Chondrocyte (in vitro differentiated cells): ENCODE results near the gene CACNA1C. TPM values are rescaled to one million over a fixed set of nuclear protein-coding genes. Genes with fewer than 3 reads are reported as not detected.

Experiments used
- DNase-seq: peaks from one replicate; pipeline ENCODE4 v3.0.0; 2021; ENCODE audit warnings: mixed read lengths, low spot score
- H3K27ac Mint-ChIP-seq: one replicate; pipeline ENCODE4 v1.8.0; 2021; ENCODE audit warnings: mild to moderate bottlenecking, moderate library complexity, mixed read lengths; ENCODE audit not compliant: unreplicated experiment
- H3K27me3 Mint-ChIP-seq: 2 replicates; pipeline ENCODE4 v1.8.0; 2021; ENCODE audit warnings: low read depth, mixed read lengths
- H3K36me3 Mint-ChIP-seq: 2 replicates; pipeline ENCODE4 v1.8.0; 2021; ENCODE audit warnings: low read depth, mixed read lengths
- H3K4me1 Mint-ChIP-seq: 2 replicates; pipeline ENCODE4 v1.8.0; 2021; ENCODE audit warnings: low read depth, mild to moderate bottlenecking, mixed read lengths
- H3K4me3 Mint-ChIP-seq: one replicate; pipeline ENCODE4 v1.8.0; 2021; ENCODE audit warnings: mild to moderate bottlenecking, moderate library complexity, mixed read lengths; ENCODE audit not compliant: unreplicated experiment
- H3K9me3 Mint-ChIP-seq: 2 replicates; pipeline ENCODE4 v1.8.0; 2021; ENCODE audit warnings: low read depth, mixed read lengths
- total RNA-seq: library from RNA; stranded (reverse); gene quantifications from 3 replicates; pipeline ENCODE4 v1.2.1, GENCODE V29; 2021
- TF ChIP-seq, protein P1 (sequence below): fragments of 200-600 bp; sonication (generic); IDR thresholded peaks from 2 replicates; pipeline ENCODE4 v1.5.0; 2021; ENCODE audit warnings: antibody characterized with exemption, mild to moderate bottlenecking, moderate library complexity

Gene CACNA1C
- total RNA-seq, 1 donor from 2014 or later, result 27.0 TPM

DNA sequence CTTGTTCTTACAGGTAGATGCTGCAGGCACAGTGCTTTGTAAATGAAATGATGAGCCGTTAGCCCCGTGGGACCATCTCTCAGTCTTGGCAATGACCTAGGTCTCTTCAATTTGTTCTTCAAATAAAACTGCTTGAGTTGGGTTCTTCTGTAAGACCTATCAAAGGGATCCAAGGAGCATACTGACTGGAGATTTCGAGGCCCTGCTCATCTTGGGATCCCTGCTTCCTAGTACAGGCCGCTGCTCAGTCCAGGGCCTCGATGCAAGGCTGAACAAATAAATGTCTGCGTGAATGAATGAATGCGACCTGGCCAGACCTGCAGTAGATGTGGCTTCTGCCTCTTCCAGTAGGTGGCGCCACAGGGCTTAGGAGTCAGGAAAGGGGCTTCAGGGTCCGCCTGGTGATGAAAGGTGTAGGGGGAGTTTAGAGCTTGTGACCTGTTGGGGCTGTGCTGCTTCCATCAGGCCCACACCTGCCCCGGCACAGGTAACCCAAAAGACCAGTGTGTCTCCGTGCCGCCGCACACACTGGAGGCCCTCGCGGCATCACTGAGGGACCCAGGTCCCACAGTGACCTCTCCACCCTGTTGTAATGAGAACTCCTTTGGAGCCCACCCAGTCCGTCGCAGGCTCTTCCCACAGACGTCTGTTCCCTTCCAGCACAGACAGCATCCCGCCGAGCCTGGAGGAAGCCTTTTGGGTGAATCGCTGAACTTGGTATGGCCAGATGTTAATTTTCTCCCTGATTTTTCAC is 4.4 kb downstream of the CACNA1C start:
- H3K27me3 Mint-ChIP-seq, result no peaks in the 10 kb centered on the region
- peaks cover 54% of the 10 kb centered on the region for H3K4me1 Mint-ChIP-seq
- DNase-seq, result no peak

DNA sequence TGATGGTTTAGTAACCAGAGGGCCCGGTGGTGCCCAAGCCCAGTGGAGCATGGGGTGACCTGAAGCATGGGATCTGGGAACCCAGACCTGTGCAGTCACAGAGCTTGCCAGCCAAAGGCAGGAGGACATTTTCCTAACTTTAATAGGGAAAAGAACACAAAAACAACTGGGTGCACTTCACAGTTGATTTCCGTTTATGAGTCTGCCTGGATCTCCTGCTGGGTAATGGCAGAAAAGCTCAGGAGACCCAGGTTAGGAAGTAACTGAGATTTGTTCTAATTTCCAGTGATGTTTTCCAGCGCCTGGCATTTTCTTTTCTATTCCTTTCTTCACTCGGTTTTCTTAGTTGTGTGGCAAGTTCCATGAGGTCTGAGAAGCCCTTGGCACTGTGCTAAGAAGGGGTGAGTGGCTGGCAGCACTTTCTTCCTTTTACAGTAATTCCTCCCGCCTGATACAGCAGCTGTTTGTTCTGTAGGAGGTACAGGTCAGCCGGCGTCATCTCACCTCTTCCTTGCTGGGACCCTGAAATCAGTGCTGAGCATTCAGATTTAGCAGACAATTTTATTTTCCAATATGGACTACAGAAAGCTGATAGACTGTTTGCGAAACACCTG is 5.1 kb downstream of the CACNA1C start:
- no peak for DNase-seq
- no peak overlapping the region for H3K27ac Mint-ChIP-seq
- TF ChIP-seq, protein P1, sequence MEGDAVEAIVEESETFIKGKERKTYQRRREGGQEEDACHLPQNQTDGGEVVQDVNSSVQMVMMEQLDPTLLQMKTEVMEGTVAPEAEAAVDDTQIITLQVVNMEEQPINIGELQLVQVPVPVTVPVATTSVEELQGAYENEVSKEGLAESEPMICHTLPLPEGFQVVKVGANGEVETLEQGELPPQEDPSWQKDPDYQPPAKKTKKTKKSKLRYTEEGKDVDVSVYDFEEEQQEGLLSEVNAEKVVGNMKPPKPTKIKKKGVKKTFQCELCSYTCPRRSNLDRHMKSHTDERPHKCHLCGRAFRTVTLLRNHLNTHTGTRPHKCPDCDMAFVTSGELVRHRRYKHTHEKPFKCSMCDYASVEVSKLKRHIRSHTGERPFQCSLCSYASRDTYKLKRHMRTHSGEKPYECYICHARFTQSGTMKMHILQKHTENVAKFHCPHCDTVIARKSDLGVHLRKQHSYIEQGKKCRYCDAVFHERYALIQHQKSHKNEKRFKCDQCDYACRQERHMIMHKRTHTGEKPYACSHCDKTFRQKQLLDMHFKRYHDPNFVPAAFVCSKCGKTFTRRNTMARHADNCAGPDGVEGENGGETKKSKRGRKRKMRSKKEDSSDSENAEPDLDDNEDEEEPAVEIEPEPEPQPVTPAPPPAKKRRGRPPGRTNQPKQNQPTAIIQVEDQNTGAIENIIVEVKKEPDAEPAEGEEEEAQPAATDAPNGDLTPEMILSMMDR, result no peak
- peaks cover 54% of the 10 kb centered on the region for H3K4me1 Mint-ChIP-seq
- peaks cover 5% of the 10 kb centered on the region for H3K36me3 Mint-ChIP-seq
- H3K9me3 Mint-ChIP-seq, result no peaks in the 10 kb centered on the region
- H3K4me3 Mint-ChIP-seq, result no peak overlapping the region
- no peaks in the 10 kb centered on the region for H3K27me3 Mint-ChIP-seq

More for the DNA sequence above, 4.4 kb downstream of the CACNA1C start:
- H3K9me3 Mint-ChIP-seq, result no peaks in the 10 kb centered on the region
- TF ChIP-seq, protein P1, result peak; percentile 93
- peaks cover 4% of the 10 kb centered on the region for H3K36me3 Mint-ChIP-seq
- H3K27ac Mint-ChIP-seq, result no peak overlapping the region
- H3K4me3 Mint-ChIP-seq, result peak overlapping the region; percentile 5

DNA sequence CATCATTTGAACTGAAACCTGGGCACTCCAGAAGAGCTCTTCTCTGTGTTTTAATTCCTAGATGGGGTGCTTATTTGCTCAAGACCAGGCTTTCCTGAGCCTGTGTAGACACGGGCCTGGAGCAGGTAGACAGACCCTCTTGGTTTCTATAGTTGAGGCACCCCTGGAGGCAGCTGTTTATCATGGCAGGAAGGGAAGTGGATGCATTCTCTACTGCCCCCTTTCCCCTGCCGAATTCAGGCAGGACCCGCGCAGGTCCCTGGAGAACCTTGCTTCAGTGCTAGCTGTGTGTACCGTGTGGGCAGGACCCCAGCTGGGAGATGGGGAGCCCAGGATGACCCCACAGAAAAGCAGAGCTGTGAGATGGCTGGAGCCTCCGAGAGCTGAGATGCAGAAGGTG is 6.0 kb downstream of the CACNA1C start:
- Mint-ChIP-seq H3K27ac (no peak overlapping the region), H3K4me3 (no peak overlapping the region), H3K9me3 (no peaks in the 10 kb centered on the region), H3K27me3 (no peaks in the 10 kb centered on the region), H3K36me3 (peaks cover 7% of the 10 kb centered on the region), H3K4me1 (peaks cover 59% of the 10 kb centered on the region)
- TF ChIP-seq, protein P1, result no peak
- DNase-seq, result no peak

DNA sequence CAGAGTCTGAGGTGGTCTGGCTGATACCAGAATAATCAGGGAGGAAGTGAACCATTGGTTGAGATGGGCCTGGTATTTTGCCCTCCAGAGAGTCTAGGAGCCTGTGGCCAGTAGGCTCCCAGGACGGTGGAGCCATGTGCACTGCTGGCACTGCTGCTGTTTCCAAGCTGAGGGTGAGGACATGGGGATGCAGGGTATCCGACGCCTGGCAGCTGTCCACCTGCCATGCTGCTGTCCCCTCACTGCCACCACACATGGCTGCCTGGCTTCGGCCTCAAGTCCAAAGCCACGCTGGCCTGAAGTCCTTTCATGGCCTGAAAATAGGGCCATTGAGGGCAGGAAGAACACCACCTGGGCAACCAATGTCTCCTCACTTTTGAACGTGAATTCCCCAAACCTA is 8.6 kb downstream of the CACNA1C start:
- H3K27ac Mint-ChIP-seq, result no peak overlapping the region
- no peaks in the 10 kb centered on the region for H3K27me3 Mint-ChIP-seq
- peaks cover 55% of the 10 kb centered on the region for H3K4me1 Mint-ChIP-seq
- H3K36me3 Mint-ChIP-seq, result peaks cover 11% of the 10 kb centered on the region
- TF ChIP-seq, protein P1, result no peak
- DNase-seq, result no peak
- H3K4me3 Mint-ChIP-seq, result no peak overlapping the region
- H3K9me3 Mint-ChIP-seq, result no peaks in the 10 kb centered on the region

DNA sequence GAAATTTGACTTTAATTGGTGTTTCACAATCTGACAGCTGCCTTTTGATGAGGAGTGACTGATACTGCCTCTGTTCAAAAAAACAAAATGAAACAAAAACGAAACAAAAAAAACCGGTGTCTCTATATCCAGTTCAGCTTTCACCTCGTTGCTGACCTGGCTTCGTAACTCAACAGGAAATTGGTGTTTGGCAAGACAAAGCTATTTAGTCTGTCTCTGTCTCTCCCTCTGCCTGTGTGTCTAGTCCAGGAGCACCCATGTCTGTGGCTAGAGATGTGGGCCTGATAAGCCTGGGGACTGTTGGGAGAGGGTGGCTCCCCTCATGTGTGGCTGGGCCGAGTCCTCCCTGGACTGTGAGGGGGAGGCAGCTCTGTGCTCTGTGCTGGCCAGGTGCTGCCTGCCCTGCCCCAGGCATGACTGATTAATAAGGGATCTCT is 11.3 kb downstream of the CACNA1C start:
- H3K36me3 Mint-ChIP-seq, result peaks cover 13% of the 10 kb centered on the region
- TF ChIP-seq, protein P1, result no peak
- peaks cover 1% of the 10 kb centered on the region for H3K9me3 Mint-ChIP-seq
- DNase-seq, result no peak
- peak overlapping the region; percentile 6 for H3K27ac Mint-ChIP-seq
- H3K4me1 Mint-ChIP-seq, result peaks cover 45% of the 10 kb centered on the region
- H3K27me3 Mint-ChIP-seq, result no peaks in the 10 kb centered on the region
- H3K4me3 Mint-ChIP-seq, result no peak overlapping the region
